ENCODE data around the gene DEFB115.
"Not testable (repeated sequence)": the region's sequence is repeated elsewhere in the genome, so short reads cannot be mapped to it uniquely, and the experiment has no call there.

DEFB115 gene

DNA sequence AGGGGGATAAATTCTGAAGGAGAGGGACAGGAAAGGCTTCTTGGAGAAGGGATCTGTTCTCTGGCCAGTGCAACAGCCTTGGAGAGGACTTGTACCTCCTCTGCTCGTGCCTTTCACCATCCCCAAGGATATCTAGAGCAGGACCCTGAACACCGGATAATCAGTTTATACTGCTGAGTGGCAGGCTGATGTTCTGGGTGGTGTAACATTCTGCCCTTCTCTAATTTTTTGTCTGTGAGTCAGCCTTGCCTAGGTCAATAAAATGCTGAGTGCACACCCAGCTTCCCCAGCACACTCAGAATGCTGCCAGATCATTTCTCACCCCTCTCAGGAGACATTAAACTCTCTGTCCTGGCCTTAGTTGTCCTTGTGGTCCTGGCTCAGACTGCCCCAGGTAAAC is at the start of gene DEFB115:
Gene DEFB115, plus strand, starts transcription at position 301 of the 400 bp plus-strand sequence. Its CDS starts 0 bp downstream, at position 301.
- DNase-seq: no peak

- DNase-seq: no peak
Measured at GRCh38 chr20:31236953-31237352, 20.5 kb upstream of the DEFB115 start.

- no peak for DNase-seq
Measured at GRCh38 chr20:31237763-31238162, 19.7 kb upstream of the DEFB115 start.

DNA sequence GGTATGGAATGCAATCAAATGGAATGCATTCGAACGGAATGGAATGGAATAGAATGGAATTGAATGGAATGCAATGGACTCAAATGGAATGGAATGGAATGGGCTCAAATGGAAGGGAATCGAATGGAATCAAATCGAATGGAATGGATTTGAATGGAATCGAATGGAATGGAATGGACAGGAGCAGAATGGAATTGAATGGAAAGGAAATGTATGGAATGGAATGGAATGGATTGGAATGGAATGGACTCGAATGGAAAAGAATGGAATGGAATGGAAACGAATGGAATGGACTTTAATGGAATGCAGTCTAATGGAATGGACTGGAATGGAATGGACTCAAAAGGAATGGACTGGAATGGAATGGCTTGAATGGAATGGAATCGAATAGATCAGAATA is 18.3 kb upstream of the DEFB115 start:
- no peak for DNase-seq

GRCh38 chr20:31256959-31257358 is 505 bp upstream of the DEFB115 start:
- DNase-seq: no peak

GRCh38 chr20:31260326-31260932 is 3.0 kb downstream of the DEFB115 start:
- DNase-seq: peak; percentile 15 to 66

GRCh38 chr20:31274441-31274840 is 17.0 kb downstream of the DEFB115 start:
- DNase-seq: no peak

- DNase-seq: no peak
Measured at GRCh38 chr20:31278178-31278577, 20.7 kb downstream of the DEFB115 start.

DNA sequence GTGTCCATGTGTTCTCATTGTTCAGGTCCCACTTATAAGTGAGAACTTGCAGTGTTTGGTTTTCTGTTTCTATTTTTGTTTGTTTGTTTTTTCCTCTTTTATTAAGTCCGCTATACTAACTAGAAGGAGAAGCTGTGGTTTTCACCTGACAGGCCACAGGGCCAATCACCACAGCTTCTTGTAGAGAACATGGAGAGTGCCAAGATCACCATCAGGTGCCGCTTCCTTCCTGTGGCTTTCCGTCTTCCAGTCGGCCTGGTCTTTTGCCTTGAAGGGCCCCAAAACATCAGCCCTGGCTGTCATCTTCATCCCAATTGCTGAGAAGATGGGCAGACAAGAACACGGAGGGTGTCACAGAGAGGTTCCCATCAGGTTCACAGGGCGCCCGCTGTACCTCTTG is 27.5 kb downstream of the DEFB115 start:
- DNase-seq: not testable (repeated sequence)

GRCh38 chr20:31308535-31309162 is 51.2 kb downstream of the DEFB115 start, which contains the start of gene DEFB116:
Gene DEFB116, minus strand, starts transcription at chr20:31308585. Its CDS starts 0 bp downstream, at chr20:31308585.
- no peak for DNase-seq
